Hepatocyte (in vitro differentiated cells): Measurements from ENCODE around the gene DNER. TPM values are rescaled to one million over a fixed set of nuclear protein-coding genes. Genes with fewer than 3 reads are reported as not detected.
A peak's percentile ranks its signal among the peaks of the same experiment; 100 is the strongest.

Experiments used
- DNase-seq: peaks from one replicate; pipeline ENCODE4 v3.0.0-alpha.2; 2016; ENCODE audit warnings: low spot score
- H2AFZ ChIP-seq: fragments of 200-600 bp; sonication (generic); 2 replicates; pipeline ENCODE4 v1.6.0; 2016; ENCODE audit warnings: antibody characterized with exemption, mild to moderate bottlenecking
- H3K27ac ChIP-seq: fragments of 200-600 bp; sonication (generic); 2 replicates; pipeline ENCODE4 v1.5.1; 2016; ENCODE audit warnings: mild to moderate bottlenecking
- H3K27me3 ChIP-seq: fragments of 200-600 bp; sonication (generic); 2 replicates; pipeline ENCODE4 v1.6.1; 2016
- H3K36me3 ChIP-seq: fragments of 200-600 bp; sonication (generic); replicated peaks from 2 replicates; pipeline ENCODE4 v1.5.1; 2016; ENCODE audit warnings: low read depth; ENCODE audit not compliant: insufficient read depth
- H3K4me1 ChIP-seq: fragments of 200-600 bp; sonication (generic); 2 replicates; pipeline ENCODE4 v1.5.1; 2016; ENCODE audit warnings: mild to moderate bottlenecking, moderate library complexity; ENCODE audit not compliant: insufficient read depth
- H3K4me2 ChIP-seq: fragments of 200-600 bp; sonication (generic); 2 replicates; pipeline ENCODE4 v1.6.0; 2016
- H3K4me3 ChIP-seq: fragments of 200-600 bp; sonication (generic); 2 replicates; pipeline ENCODE4 v1.5.1; 2016; ENCODE audit warnings: mild to moderate bottlenecking
- H3K79me2 ChIP-seq: fragments of 200-600 bp; sonication (generic); 2 replicates; pipeline ENCODE4 v1.6.0; 2017; ENCODE audit warnings: mild to moderate bottlenecking
- H3K9me2 ChIP-seq: fragments of 200-600 bp; sonication (generic); replicated peaks from 2 replicates; pipeline ENCODE4 v1.6.0; 2017; ENCODE audit warnings: mild to moderate bottlenecking; ENCODE audit not compliant: insufficient read depth
- H3K9me3 ChIP-seq: fragments of 200-600 bp; sonication (generic); 2 replicates; pipeline ENCODE4 v1.5.1; 2016; ENCODE audit warnings: low read depth, mild to moderate bottlenecking
- H4K20me1 ChIP-seq: fragments of 200-600 bp; sonication (generic); 2 replicates; pipeline ENCODE4 v1.6.0; 2016; ENCODE audit warnings: mild to moderate bottlenecking; ENCODE audit not compliant: insufficient read depth, poor library complexity, severe bottlenecking
- EZH2 ChIP-seq: fragments of 200-600 bp; sonication (generic); IDR thresholded peaks from 2 replicates; pipeline ENCODE4 v1.6.1; 2016; ENCODE audit warnings: antibody characterized with exemption, mild to moderate bottlenecking, borderline replicate concordance
- EZH2phosphoT487 ChIP-seq: fragments of 200-600 bp; sonication (generic); IDR thresholded peaks from one replicate; pipeline ENCODE4 v1.6.1; 2018; ENCODE audit warnings: antibody characterized with exemption, mild to moderate bottlenecking, low read depth, moderate library complexity; ENCODE audit not compliant: unreplicated experiment, severe bottlenecking
- WGBS: methylation state at CpG from one replicate; pipeline ENCODE4 v1.1.6; 2016; ENCODE audit warnings: low lambda C conversion rate; ENCODE audit errors: missing lambda C conversion rate; 5-methylcytosine and 5-hydroxymethylcytosine counted together
- polyA plus RNA-seq: library from polyadenylated mRNA; unstranded; fragments of >200 nt; fragmentation: Nextera tagmentation; extraction: Ambion mirVana; gene quantifications from 2 replicates; pipeline ENCODE4 v1.2.1, GENCODE V29; 2016
- total RNA-seq: library from RNA; depleted of rRNA; stranded (reverse); fragments of >200 nt; gene quantifications from 2 replicates; pipeline ENCODE4 v1.2.3, GENCODE V29; 2014
- TF ChIP-seq, protein P1 (sequence below): fragments of 200-600 bp; sonication (generic); IDR thresholded peaks from 2 replicates; pipeline ENCODE4 v1.5.1; 2016; ENCODE audit warnings: antibody characterized with exemption, mild to moderate bottlenecking; ENCODE audit not compliant: poor library complexity

The DNER gene
- total and polyA plus RNA-seq, 2 experiments from 2014 or later: 0.37 TPM; not detected in 1

DNA sequence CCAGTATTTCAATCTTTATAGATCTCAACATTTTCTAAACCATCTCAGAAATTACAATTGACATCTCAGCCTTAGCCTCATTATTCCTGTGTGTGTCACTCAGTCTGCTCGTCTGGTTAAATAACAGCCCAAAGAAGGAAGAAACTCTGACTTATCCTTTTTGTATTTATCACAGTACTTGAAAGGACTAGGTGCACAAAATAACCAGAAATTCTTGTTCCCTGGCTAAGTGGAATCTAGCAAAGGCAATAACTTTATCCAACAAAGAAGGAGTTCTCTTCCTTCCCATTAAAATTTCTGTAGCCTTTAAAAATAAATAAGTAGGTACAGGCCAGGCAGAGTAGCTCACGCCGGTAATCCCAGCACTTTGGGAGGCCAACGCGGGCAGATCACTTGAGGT is 303.4 kb downstream of the DNER start:
- 78% methylated on average over 5 of the region's 5 CpGs for WGBS

DNA sequence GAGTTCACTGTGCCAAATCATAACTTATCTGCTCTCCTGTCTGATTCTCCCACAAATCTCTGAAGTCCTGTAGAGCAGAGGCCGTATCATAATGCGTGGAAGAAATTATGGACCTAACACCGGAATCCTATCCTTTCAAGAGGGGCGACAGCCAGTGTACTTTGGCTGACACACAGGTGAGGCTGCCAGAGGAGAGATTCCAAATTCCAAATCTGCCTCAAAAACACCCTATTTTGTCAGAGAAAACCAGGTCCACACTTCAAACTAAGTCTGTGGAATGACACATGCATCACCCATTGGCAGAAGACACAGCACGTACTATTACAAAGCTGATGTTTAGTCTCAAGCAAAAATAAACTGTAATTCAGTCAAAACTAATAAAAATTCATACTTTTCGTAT is 304.1 kb downstream of the DNER start:
- peak overlapping the region; percentile 95 for H3K27ac ChIP-seq
- no peak overlapping the region for H2AFZ ChIP-seq

More for the DNA sequence above, 303.4 kb downstream of the DNER start:
- no peak overlapping the region for H3K4me3 ChIP-seq
- H3K4me1 ChIP-seq: peaks cover 16% of the 10 kb centered on the region
- no peaks in the 10 kb centered on the region for H3K9me2 ChIP-seq
- no peaks in the 10 kb centered on the region for H3K27me3 ChIP-seq
- no peaks in the 10 kb centered on the region for H4K20me1 ChIP-seq
- H3K27ac ChIP-seq: peak overlapping the region; percentile 15
- H3K9me3 ChIP-seq: no peaks in the 10 kb centered on the region
- no peak overlapping the region for H3K4me2 ChIP-seq
- no peak for TF ChIP-seq EZH2
- TF ChIP-seq EZH2phosphoT487: no peak
- TF ChIP-seq, protein P1, sequence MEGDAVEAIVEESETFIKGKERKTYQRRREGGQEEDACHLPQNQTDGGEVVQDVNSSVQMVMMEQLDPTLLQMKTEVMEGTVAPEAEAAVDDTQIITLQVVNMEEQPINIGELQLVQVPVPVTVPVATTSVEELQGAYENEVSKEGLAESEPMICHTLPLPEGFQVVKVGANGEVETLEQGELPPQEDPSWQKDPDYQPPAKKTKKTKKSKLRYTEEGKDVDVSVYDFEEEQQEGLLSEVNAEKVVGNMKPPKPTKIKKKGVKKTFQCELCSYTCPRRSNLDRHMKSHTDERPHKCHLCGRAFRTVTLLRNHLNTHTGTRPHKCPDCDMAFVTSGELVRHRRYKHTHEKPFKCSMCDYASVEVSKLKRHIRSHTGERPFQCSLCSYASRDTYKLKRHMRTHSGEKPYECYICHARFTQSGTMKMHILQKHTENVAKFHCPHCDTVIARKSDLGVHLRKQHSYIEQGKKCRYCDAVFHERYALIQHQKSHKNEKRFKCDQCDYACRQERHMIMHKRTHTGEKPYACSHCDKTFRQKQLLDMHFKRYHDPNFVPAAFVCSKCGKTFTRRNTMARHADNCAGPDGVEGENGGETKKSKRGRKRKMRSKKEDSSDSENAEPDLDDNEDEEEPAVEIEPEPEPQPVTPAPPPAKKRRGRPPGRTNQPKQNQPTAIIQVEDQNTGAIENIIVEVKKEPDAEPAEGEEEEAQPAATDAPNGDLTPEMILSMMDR: no peak
- no peaks in the 10 kb centered on the region for H3K36me3 ChIP-seq
- DNase-seq: no peak
- no peaks in the 10 kb centered on the region for H3K79me2 ChIP-seq
- no peak overlapping the region for H2AFZ ChIP-seq

DNA sequence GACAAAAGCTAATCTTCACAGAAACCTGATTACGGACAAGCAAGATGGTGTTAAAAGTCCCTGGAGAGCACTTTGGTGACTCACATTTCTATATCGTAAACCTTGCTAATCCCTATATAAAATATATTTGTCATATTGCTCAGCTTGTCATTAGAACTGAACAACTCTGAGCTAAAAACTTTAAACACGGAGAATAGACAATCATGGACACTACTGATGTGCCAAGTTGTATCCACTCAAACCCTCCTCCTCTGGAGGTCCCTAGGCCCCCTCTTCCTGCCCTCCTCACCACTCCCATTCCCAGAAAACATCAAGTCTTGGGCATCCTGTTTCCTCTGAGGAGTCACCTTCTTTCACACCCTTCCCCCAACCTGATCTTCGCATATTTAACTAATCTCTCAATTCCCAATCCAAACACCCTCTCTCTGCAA is 304.6 kb downstream of the DNER start:
- H3K27ac ChIP-seq: peak overlapping the region; percentile 95
- no peak overlapping the region for H2AFZ ChIP-seq
- TF ChIP-seq EZH2phosphoT487 (no peak), EZH2 (no peak)
- TF ChIP-seq, protein P1: no peak

More for the DNA sequence above, 304.1 kb downstream of the DNER start:
- Histone ChIP-seq H3K36me3 (no peaks in the 10 kb centered on the region), H3K27me3 (no peaks in the 10 kb centered on the region), H3K9me3 (no peaks in the 10 kb centered on the region), H4K20me1 (no peaks in the 10 kb centered on the region), H3K79me2 (no peaks in the 10 kb centered on the region), H3K4me2 (no peak overlapping the region), H3K9me2 (no peaks in the 10 kb centered on the region), H3K4me3 (no peak overlapping the region), H3K4me1 (peaks cover 16% of the 10 kb centered on the region)
- TF ChIP-seq EZH2phosphoT487 (no peak), EZH2 (no peak)
- TF ChIP-seq, protein P1: no peak
- 86% methylated on average over 6 of the region's 6 CpGs for WGBS
- no peak for DNase-seq

More for the DNA sequence above, 304.6 kb downstream of the DNER start:
- Histone ChIP-seq H3K9me3 (no peaks in the 10 kb centered on the region), H3K4me1 (peaks cover 16% of the 10 kb centered on the region), H3K9me2 (no peaks in the 10 kb centered on the region), H4K20me1 (no peaks in the 10 kb centered on the region), H3K4me2 (no peak overlapping the region), H3K27me3 (no peaks in the 10 kb centered on the region), H3K4me3 (no peak overlapping the region), H3K36me3 (no peaks in the 10 kb centered on the region), H3K79me2 (no peaks in the 10 kb centered on the region)
- no peak for DNase-seq
- 59% methylated on average over 4 of the region's 4 CpGs for WGBS
